Measurements from ENCODE around the gene SIX3.

GRCh38 chr2:44964752-44965236, 23.3 kb downstream of the SIX3 start:
- TF ChIP-seq SUZ12 (IDR thresholded peaks at IDR 0.05; ENCODE audit: extremely low read depth, insufficient read depth, insufficient read length) = no peak
- TF ChIP-seq ZNF274 (IDR thresholded peaks at IDR 0.05; ENCODE audit: low read depth, low read length) = no peak
- no peak for TF ChIP-seq YY1 (IDR thresholded peaks at IDR 0.05; ENCODE audit: insufficient read depth, insufficient read length)

Data from NT2/D1 (cell line).